Heart left ventricle (tissue), 13 donors: Measurements from ENCODE around the gene UVRAG.

Experiments
- POLR2A ChIP-seq, 2 donors: fragments of 450-650 bp; IDR thresholded peaks; one replicate each; pipeline ENCODE4 v1.6.1; 2017; ENCODE audit warnings: antibody characterized with exemption in 2 of 2, mild to moderate bottlenecking in 2 of 2, moderate library complexity in 2 of 2
- TF ChIP-seq, protein P1 (sequence below), 12 donors: fragments of 200-600 bp; sonication (generic) in 4 of 12; IDR thresholded peaks; one replicate each; pipeline versions ENCODE4 v1.5.0 to v1.8.0; 2018 to 2022; ENCODE audit warnings: antibody characterized with exemption in 12 of 12, mild to moderate bottlenecking in 5 of 12
- donor health status: ischemic (EF 13 %, LVEDD 7.1; RV severe dilation, severe dysfunction).
- donor health status: DM: no; HTN: yes; CAD: no.
- donor health status: DM: no; HTN: no; CAD: no.
- donor health status: ischemic (EF 25% LVEDD 6.9; RV normal size, moderate dysfunction).
- donor health status: ischemic (EF 25% LVEDD 5.7; RV mildly dilated, moderate dysfunction).
- donor health status: ischemic (EF 35%, LVEDD 5.7; RV mildly dilated, moderate dysfunction).
- donor health status: nonischemic (EF 11% LVEDD 7.7; RV severe dilation, severe dysfunction).
- donor health status: DM: yes; HTN: yes; CAD: no.
- donor health status: PGD.
- donor health status: ischemic (EF 29% LVEDD 5.4; RV normal size, mild dysfunction).
- donor health status: nonischemic (EF 23%, LVEDD 6.1; RV moderate dilation, normal function).

DNA sequence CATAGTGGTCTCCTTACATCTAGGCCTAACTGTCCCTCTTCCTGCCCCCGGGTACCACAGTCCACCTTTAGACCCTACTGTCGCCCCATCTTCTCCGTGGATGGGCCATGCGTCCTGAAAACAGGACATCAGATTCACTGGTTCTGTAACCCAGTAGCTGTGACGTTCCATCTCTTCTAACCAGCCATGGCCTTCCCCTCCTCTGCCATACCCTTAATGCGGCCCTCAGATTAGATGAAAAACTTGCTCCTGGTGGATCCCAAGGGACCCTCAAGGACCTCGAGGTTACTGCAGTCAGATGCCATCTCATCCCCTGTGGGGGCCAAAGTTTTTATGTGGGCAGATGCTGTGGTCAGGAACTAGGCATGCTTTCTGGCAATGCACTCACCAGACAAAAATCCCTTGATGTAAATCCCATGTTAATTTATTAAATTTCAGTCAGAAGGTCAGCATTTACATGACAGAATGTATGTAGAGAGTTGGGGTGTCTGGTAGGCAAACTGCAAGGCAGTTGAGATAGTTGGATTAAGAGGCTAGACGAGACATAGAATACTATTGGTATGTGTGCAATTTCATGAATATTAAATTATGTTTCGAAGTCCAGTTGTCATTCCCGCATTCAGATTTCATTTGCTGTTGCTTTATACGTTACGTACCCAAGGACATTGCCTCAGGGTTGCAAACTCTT lies 327.0 kb downstream of the UVRAG start:
- TF ChIP-seq, protein P1, sequence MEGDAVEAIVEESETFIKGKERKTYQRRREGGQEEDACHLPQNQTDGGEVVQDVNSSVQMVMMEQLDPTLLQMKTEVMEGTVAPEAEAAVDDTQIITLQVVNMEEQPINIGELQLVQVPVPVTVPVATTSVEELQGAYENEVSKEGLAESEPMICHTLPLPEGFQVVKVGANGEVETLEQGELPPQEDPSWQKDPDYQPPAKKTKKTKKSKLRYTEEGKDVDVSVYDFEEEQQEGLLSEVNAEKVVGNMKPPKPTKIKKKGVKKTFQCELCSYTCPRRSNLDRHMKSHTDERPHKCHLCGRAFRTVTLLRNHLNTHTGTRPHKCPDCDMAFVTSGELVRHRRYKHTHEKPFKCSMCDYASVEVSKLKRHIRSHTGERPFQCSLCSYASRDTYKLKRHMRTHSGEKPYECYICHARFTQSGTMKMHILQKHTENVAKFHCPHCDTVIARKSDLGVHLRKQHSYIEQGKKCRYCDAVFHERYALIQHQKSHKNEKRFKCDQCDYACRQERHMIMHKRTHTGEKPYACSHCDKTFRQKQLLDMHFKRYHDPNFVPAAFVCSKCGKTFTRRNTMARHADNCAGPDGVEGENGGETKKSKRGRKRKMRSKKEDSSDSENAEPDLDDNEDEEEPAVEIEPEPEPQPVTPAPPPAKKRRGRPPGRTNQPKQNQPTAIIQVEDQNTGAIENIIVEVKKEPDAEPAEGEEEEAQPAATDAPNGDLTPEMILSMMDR (IDR thresholded peaks at IDR 0.05): no peak
- no peak for TF ChIP-seq POLR2A (IDR thresholded peaks at IDR 0.05)
